SK-N-DZ (cell line): ENCODE results near the gene NPNT.

Source experiments
- DNase-seq: peaks from one replicate; pipeline ENCODE4 v3.0.0-alpha.2; 2015; ENCODE audit warnings: low spot score

NPNT gene

DNA sequence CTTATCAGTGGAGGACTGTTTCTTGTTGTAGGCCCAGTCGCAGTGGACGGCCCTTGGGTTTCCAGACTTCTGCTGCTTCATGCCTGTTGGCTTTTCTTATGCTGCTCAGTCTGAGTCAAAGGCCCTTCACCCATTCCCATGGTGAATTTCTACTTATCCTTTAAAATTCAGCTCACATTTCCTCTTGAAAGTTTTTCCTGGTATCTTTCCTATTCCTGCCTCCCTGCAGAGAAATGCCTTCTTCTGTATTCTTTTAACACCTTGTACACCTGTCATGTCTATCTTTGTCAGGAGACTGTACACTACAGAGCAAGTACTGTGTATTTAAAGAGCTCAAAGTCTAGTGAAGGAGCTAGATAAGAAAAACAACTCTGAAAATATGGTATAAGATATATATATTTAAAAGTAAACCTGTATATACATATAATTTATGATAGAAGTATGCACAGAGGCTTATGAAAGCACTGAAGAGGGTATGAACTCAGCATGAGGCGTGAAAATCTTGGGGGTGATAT lies 22.0 kb downstream of the NPNT start:
- DNase-seq: no peak

DNA sequence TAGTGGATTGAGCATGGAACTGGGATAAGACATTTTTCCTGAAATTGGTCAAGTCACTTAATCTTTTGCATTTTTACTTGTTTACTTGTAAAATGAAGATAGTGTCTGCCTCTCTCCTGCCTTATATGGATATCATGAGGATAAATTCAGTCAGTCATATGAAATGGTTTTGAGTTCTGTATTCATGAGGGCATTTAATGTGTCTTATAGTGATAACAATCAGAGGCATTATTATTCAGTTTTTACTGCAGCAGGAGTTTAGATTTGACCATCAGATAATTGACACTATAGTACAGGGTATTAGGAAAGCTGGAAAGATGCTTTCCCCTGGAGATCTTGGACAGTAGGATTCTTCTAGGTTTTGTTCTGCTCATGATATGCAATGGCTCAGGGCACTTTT lies 26.0 kb downstream of the NPNT start:
- no peak for DNase-seq

DNA sequence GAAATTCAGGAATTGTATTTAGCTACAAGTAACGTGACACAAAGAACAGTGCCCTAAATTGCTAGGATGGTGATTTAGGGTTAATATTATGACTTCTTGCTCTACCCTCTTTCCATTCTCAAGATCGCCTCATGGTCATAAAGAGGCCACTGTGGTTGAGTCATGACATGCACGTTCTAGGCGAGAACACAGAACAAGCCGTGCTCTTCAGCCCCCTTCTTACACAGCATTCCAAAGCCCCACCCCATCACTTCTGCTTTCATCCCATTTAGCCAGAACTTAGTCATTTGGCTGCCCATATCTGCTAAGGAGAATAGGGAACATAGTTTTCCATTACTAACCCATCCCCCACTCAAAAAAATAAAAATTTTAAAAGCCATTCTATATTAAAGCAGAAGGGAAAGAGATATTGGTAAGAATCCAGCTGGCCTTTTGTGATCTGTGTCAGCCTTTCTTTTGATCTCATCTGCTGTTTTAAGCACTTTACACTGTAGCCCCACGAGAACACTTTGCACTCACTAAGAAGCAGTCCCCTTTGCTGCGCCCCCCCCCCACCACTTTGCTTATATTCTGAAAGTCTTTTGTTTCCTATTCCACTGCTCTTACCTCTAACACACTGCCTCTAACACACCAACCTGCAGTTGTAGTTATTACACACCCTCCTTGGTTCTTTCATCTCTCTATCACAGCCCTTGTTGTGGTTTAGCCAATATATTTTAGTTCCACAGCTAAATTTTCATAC lies 28.4 kb downstream of the NPNT start:
- no peak for DNase-seq

DNA sequence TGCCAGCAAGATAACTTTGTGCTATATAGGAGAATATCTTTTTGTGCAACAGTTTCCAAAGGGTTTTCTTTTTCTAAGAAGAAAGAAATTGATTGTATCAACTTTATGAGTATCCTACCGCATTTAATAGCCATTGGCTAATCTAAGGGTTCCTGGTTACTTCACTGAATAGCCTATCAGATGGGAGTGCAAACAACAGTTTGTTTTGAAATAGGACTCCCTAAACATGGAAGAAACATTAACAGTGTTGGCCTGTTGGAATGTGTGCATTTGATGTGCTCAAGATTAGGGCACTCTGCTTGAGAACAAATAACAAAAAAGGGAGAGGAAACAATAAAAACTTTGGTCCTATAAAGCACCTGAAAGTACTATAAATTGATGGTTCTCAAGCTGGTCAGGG lies 29.1 kb downstream of the NPNT start:
- no peak for DNase-seq

- DNase-seq: no peak
Measured at GRCh38 chr4:105930698-105931097, 35.4 kb downstream of the NPNT start.

DNA sequence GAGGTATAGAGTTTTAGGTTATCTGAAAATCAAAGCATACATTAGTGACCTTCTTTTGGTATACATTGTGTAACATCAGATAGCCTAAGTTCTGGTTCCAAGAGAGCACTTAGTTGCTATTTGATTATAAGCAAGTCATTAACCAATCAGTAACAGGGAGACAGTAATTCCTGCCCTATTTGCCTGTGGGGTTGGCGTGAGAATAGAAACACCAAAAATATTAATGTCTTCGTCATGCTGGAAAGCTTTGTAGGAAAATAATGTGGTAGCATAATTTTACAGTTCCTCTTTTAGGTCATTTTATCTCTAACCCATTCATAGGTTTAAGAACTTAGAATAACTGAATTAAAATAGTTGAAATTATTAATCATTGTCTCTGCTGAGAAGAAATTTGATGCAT lies 37.8 kb downstream of the NPNT start:
- no peak for DNase-seq

GRCh38 chr4:105934386-105934785 lies 39.1 kb downstream of the NPNT start:
- no peak for DNase-seq

GRCh38 chr4:105936901-105937300 lies 41.6 kb downstream of the NPNT start:
- DNase-seq: no peak

- no peak for DNase-seq
Measured at GRCh38 chr4:105937759-105938158, 42.5 kb downstream of the NPNT start.

DNA sequence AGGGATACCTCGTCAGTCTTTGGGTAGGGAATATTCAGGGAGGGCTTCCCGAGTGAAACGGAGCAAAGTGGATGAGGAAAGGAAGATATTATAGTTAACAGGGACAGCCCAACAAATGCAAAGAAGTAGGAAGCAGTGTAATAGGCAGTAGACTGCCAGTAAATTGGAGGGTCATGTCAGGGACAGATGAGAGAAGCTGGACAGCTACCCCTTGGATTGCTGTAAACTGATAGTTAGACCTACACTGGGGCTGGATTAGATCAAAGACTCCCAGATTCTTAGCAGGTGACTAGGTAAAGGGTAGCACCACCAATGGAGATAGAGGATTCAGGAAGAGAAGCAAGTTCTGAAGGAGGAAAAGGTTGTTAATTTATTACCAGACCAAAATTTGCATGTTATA lies 48.0 kb downstream of the NPNT start:
- DNase-seq: no peak

DNA sequence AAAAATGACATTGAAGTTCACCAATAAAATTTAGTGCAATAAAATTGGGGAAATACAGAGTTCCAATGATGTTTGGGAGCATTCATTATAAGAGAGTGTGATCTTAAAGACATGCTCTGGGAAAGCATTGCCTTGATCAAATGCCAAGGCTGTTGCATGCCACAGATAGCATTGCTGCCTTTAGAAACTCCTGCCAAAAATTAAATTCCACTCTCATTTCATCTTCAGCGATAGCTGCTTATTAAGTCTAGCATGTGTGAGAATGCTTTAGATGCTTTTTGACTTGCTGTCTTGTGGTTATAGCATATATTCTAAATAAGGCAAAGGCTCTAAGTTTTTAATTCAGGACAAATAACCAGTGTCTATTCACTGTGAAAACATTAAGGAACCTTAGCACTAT lies 49.3 kb downstream of the NPNT start:
- no peak for DNase-seq

DNA sequence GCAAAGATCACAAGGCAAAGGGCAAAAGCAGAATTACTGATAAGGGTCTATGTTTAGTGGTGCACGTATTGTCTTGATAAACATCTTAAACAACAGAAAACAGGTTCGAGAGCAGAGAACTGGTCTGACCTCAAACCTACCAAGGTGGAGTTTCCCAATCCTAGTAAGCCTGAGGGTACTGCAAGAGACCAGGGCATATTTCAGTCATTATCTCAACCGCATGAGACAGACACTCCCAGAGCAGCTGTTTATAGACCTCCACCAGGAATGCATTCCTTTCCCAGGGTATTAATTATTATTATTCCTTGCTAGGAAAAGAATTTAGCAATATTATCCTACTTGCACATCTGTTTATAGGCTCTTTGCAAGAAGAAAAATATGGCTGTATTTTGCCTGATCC lies 51.5 kb downstream of the NPNT start:
- no peak for DNase-seq

DNA sequence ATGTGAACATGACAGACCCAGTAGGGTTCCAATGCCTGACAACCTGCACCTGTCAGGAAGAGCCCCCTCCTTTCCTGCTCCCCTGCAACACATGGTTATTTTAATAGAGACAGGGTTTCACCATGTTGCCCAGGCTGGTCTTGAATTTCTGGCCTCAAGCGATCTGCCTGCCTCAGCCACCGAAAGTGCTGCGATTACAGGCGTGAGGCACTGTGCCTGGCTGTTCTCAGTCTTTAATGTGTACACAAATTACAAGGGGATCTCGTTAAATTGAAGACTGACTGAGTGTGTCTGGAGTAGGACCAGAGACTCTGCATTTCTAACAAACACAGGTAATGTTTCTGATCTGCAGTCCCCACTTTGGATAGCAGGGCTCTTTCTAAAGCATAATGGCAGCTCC lies 55.4 kb downstream of the NPNT start:
- DNase-seq: no peak

DNA sequence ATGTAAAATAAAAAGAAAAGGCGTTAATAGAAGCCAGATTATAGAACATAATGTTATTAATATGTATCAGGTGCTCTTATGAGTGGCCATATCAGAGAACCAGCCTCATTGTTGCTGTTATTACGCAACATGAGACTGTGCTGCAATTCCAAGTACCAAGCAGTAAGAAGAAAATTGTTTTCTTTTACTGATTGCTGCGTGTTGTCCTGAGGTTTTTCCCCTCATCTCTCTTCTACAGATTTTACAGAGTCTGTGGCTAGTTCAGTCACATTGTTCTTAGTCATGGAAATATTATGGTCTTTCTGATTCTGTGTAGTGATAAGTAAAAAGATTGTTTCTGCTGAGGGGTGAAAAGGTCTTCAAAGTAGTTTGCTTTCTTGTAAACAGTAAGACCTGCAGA lies 55.9 kb downstream of the NPNT start:
- no peak for DNase-seq

DNA sequence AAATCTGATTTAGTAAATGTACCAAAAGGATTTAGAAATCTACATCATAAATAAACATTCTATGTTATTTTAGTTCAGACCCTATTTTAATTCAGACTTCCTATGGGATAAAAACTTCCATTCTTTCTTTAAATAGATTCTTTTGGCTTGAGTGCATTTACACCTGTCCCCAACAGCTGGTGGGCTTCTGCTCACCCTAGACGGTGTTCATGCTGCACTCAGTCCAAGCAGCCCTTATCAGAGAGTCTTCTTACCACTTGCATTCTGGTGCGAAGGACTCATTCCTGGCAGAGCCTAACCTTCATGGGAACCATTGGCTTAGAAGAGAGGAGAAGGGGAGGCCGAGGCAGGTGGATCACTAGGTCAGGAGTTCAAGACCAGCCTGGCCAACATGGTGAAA lies 57.3 kb downstream of the NPNT start:
- DNase-seq: no peak

DNA sequence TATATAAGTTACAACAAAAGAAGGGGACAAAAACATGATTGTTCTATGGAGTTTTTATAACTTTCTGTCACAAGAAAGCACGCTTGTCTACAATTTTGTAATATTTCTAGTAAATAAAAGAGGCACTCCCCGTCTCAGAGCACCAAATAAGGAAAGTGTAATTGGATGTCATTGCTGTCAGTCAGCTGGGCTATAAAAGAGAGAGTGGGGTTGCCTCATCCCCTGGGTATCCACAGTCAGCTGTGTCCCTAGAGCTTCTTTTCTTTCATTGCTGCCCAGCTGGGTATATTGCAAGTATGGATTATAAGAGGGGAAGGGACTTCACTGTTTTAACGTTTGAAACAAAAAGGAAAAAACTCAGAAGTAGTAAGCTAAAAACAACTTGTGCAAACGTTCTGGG lies 61.3 kb downstream of the NPNT start:
- DNase-seq: no peak

DNA sequence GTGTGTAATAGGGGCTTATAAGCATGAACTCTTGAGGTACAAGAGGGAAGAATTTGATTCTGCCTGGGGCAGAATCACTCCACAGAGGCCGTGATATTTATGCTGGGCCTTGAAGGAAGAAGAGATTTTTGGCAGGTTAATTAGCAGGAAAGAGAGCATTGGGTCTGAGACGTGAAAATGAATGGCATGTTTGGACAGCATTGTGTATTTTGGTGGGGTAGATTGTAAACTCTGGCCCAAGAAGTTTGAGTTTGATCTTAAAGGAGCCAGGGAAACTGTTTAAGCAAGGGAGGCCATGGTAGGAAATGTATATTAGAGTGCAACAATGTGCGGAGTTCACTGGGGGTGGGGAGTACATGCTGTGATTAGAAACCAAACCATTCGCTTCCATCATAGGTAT lies 62.4 kb downstream of the NPNT start:
- DNase-seq: no peak

DNA sequence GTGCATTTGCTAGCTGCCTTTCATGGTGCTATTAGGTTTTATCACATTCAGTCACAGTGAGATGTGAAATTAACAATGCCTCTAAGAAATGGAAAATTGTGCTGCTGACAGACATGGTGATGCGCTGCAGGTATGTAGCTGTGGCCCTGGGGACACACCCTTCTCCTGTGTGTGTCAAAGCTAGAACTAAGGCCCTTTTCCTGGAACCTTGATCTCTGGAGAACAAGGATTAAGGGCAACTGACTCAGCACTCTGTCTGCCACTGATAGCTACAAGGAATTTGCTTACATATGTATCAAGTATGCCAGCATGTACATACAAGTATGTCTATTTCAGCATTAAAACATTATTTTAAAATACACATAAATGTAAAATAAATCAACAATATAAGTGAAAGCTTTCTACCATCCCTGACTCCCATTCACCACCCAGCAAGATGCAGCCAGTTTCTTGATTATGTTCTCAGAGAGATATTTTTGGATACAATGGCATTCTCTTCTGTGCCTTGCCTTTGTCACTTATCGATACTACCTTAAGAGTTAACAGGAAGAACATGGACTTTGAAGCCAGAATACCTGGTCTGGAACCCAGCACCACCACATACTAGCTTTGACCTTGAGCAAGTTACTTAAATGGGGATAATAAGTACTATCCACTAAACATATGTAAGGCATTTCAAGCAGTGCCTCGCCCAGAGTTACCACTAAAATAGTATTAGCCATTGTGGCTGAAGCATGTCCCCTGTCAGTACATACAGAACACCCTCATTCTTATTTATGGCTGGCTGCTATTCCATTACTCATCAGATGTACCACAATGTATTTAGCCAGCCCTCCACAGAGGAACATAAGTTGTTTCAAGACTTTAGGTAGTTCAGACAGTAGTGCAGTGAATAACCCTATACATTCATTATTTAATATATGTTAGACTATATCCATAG lies 68.5 kb downstream of the NPNT start:
- no peak for DNase-seq

DNA sequence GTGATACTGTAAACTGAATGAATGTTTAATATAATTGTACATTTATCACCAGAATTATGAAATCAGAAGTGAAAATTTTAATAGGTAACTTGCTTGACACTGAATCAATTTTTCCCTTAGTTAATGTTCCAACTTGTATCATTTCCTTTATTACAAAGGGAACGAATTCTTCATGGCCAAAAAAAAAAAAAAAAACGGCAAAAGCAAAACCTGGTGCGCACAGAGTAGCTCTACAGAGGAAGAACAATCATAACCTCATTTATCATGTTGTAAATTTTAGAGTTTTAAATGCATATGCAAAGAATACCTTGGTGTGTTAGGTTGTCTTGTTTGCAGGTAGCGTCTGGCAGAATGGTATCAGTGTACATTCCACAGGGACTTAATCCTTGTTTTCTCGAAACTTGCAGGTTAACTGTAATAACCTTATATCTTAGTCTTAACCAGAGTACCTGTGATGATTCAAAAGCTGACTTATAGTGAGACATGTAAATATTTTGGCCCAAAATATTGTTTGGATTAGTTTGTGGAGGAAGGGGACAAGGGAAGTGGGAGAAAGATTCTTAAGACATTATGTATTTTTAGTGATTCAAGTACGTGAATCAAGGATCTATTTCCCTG lies 70.0 kb downstream of the NPNT start:
- no peak for DNase-seq

- no peak for DNase-seq
Measured at GRCh38 chr4:105966051-105966450, 70.8 kb downstream of the NPNT start.

- DNase-seq: no peak
Measured at GRCh38 chr4:105967058-105967658, 71.9 kb downstream of the NPNT start.

- DNase-seq: no peak
Measured at GRCh38 chr4:105969575-105969974, 74.3 kb downstream of the NPNT start.
